Tibial nerve (tissue), 4 donors: ENCODE data around the gene SLC46A1.

Experiments used
- CTCF ChIP-seq, 5 experiments: fragments of 200-600 bp in 3 of 5; fragments of 450-650 bp in 2 of 5; sonication (generic) in 3 of 5; IDR thresholded peaks; one replicate each; pipeline ENCODE4 v1.5.1; 2016 to 2019; ENCODE audit warnings: antibody characterized with exemption in 5 of 5, mild to moderate bottlenecking in 3 of 5, moderate library complexity in 2 of 5
- EP300 ChIP-seq, 2 donors: sonication (generic); formaldehyde crosslinking; IDR thresholded peaks; one replicate each; pipeline ENCODE4 v1.6.1; 2017; ENCODE audit warnings: antibody characterized with exemption in 2 of 2, mild to moderate bottlenecking in 1 of 2
- POLR2A ChIP-seq, 2 donors: fragments of 450-650 bp; IDR thresholded peaks; one replicate each; pipeline ENCODE4 v1.6.1; 2017; ENCODE audit warnings: antibody characterized with exemption in 2 of 2, mild to moderate bottlenecking in 2 of 2, moderate library complexity in 2 of 2

- TF ChIP-seq CTCF (IDR thresholded peaks at IDR 0.05) = no peak
- no peak for TF ChIP-seq POLR2A (IDR thresholded peaks at IDR 0.05)
- TF ChIP-seq EP300 (IDR thresholded peaks at IDR 0.05) = no peak
Observed at GRCh38 chr17:28402844-28403243, 3.2 kb downstream of the SLC46A1 start.
